Osteocyte (in vitro differentiated cells): Measurements from ENCODE around the gene NCBP1. TPM values are rescaled to one million over a fixed set of nuclear protein-coding genes. Genes with fewer than 3 reads are reported as not detected.
"Not testable (repeated sequence)": the region's sequence is repeated elsewhere in the genome, so short reads cannot be mapped to it uniquely, and the experiment has no call there.

ENCODE experiments used
- DNase-seq: peaks from one replicate; pipeline ENCODE4 v3.0.0; 2021; ENCODE audit warnings: mixed read lengths; ENCODE audit not compliant: unreplicated experiment; ENCODE audit errors: extremely low spot score
- H3K27ac Mint-ChIP-seq: one replicate; pipeline ENCODE4 v1.8.0; 2021; ENCODE audit warnings: mild to moderate bottlenecking, mixed read lengths; ENCODE audit not compliant: unreplicated experiment
- H3K27me3 Mint-ChIP-seq: one replicate; pipeline ENCODE4 v1.8.0; 2021; ENCODE audit warnings: mixed read lengths; ENCODE audit not compliant: unreplicated experiment
- H3K36me3 Mint-ChIP-seq: one replicate; pipeline ENCODE4 v1.8.0; 2021; ENCODE audit warnings: mixed read lengths; ENCODE audit not compliant: unreplicated experiment
- H3K4me1 Mint-ChIP-seq: one replicate; pipeline ENCODE4 v1.8.0; 2021; ENCODE audit warnings: mixed read lengths; ENCODE audit not compliant: unreplicated experiment
- H3K4me3 Mint-ChIP-seq: one replicate; pipeline ENCODE4 v1.8.0; 2021; ENCODE audit warnings: mild to moderate bottlenecking, moderate library complexity, mixed read lengths; ENCODE audit not compliant: unreplicated experiment
- H3K9me3 Mint-ChIP-seq: one replicate; pipeline ENCODE4 v1.8.0; 2021; ENCODE audit warnings: mixed read lengths; ENCODE audit not compliant: unreplicated experiment
- long read RNA-seq: library from polyadenylated mRNA; unstranded; transcript quantifications from one replicate; pipeline ENCODE4 v2.0.0, GENCODE V29; 2021
- total RNA-seq: library from RNA; stranded (reverse); gene quantifications from 2 replicates; pipeline ENCODE4 v1.2.1, GENCODE V29; 2021
- TF ChIP-seq, protein P1 (sequence below): fragments of 200-600 bp; sonication (generic); IDR thresholded peaks from 2 replicates; pipeline ENCODE4 v1.5.0; 2021; ENCODE audit warnings: antibody characterized with exemption, mild to moderate bottlenecking, moderate library complexity

Gene NCBP1, protein sequence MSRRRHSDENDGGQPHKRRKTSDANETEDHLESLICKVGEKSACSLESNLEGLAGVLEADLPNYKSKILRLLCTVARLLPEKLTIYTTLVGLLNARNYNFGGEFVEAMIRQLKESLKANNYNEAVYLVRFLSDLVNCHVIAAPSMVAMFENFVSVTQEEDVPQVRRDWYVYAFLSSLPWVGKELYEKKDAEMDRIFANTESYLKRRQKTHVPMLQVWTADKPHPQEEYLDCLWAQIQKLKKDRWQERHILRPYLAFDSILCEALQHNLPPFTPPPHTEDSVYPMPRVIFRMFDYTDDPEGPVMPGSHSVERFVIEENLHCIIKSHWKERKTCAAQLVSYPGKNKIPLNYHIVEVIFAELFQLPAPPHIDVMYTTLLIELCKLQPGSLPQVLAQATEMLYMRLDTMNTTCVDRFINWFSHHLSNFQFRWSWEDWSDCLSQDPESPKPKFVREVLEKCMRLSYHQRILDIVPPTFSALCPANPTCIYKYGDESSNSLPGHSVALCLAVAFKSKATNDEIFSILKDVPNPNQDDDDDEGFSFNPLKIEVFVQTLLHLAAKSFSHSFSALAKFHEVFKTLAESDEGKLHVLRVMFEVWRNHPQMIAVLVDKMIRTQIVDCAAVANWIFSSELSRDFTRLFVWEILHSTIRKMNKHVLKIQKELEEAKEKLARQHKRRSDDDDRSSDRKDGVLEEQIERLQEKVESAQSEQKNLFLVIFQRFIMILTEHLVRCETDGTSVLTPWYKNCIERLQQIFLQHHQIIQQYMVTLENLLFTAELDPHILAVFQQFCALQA
- total RNA-seq, result 34.9 and 42.2 TPM in 2 replicates
- long read RNA-seq, full-length matches to known transcripts, result 88 of 145 reads
- long read RNA-seq, partial matches to known transcripts, result 36 of 145 reads
- long read RNA-seq, other reads (novel, unspliced or antisense), result 21 of 145 reads

DNA sequence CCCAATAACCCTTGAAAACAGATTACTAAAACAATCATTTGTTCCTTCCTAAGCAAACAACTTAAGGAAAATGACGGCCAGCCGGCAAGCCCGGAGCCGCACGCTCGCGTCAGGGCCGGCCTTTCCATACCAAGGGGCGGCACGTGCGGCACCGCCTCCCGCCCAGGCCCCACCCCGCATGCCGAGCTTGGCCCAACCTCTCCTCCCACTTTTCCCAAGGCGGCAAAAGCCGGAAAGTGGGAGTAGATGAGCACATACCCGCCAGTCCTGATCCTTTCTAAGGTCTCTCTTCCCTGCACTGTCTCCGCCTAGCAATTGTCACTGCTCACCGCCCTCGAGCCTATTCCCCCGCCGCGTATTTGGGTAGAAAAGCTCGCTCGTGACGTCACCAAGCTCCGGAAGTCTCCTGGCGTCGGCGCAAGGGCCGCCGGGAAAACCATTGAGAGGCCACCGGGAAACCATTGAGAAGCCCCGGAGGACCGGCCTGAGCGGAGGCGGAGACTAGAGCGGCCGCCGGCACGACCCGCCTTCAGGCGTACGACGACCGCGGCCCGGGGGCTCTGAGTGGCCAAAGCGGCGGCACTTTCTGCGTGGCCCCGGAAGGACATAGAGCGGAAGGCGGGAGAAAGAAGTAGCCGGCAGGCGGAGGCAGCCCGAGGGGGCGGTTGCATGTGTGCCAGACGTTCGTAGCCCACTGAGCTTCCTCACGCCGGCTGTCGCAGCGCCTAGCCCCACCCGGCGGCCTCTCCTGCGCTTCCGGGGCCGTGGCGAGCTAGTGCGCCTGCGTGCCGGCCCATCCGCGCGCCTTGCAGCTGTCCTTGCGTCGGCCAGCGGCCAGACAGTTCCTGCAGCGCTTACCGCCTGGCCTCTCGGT is at the start of gene NCBP1, which contains the start of gene TSTD2:
Gene NCBP1, plus strand, starts transcription at position 837 of the 874 bp plus-strand sequence. CDS start 61 bp downstream, outside the sequence.
Gene TSTD2, minus strand, starts transcription at position 384 of the 874 bp plus-strand sequence. CDS start 5,806 bp downstream, outside the sequence.
- DNase-seq, result peak; percentile 99
- H3K4me3 Mint-ChIP-seq, result peak within 1 kb of the TSS; percentile 94
- no peaks in the 10 kb centered on the region for H3K27me3 Mint-ChIP-seq
- peaks cover 38% of the 10 kb centered on the region for H3K4me1 Mint-ChIP-seq
- peak within 1 kb of the TSS; percentile 99 for H3K27ac Mint-ChIP-seq
- no peaks in the 10 kb centered on the region for H3K9me3 Mint-ChIP-seq
- TF ChIP-seq, protein P1, sequence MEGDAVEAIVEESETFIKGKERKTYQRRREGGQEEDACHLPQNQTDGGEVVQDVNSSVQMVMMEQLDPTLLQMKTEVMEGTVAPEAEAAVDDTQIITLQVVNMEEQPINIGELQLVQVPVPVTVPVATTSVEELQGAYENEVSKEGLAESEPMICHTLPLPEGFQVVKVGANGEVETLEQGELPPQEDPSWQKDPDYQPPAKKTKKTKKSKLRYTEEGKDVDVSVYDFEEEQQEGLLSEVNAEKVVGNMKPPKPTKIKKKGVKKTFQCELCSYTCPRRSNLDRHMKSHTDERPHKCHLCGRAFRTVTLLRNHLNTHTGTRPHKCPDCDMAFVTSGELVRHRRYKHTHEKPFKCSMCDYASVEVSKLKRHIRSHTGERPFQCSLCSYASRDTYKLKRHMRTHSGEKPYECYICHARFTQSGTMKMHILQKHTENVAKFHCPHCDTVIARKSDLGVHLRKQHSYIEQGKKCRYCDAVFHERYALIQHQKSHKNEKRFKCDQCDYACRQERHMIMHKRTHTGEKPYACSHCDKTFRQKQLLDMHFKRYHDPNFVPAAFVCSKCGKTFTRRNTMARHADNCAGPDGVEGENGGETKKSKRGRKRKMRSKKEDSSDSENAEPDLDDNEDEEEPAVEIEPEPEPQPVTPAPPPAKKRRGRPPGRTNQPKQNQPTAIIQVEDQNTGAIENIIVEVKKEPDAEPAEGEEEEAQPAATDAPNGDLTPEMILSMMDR, result peak; percentile 6
- peaks cover 2% of the 10 kb centered on the region for H3K36me3 Mint-ChIP-seq

- not testable (repeated sequence) for H3K27me3 Mint-ChIP-seq, H3K27ac Mint-ChIP-seq, H3K36me3 Mint-ChIP-seq, H3K4me1 Mint-ChIP-seq, H3K4me3 Mint-ChIP-seq, DNase-seq
- peaks cover 12% of the 10 kb centered on the region for H3K9me3 Mint-ChIP-seq
Observed at GRCh38 chr9:97584778-97585177, 48.8 kb upstream of the NCBP1 start.

DNA sequence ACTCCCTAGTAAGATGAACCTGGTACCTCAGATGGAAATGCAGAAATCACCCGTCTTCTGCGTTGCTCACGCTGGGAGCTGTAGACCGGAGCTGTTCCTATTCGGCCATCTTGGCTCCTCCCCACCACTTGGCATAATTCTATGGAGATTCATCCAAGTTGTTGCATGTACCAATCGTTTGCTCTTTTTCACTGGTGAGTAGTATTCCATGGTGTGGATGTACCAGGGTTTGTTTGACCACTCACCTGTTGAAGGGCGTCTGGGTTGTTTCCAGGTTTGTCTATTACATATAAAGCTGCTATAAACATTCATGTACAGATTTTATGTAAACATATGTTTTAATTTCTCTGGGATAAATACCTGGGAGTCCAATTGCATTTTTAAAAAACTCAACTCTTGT is 46.7 kb upstream of the NCBP1 start:
- DNase-seq, H3K4me3 Mint-ChIP-seq, H3K27ac Mint-ChIP-seq, H3K36me3 Mint-ChIP-seq, H3K4me1 Mint-ChIP-seq: not testable (repeated sequence)
- H3K27me3 Mint-ChIP-seq, result peaks cover 17% of the 10 kb centered on the region
- peaks cover 12% of the 10 kb centered on the region for H3K9me3 Mint-ChIP-seq

- Mint-ChIP-seq H3K27me3 (peaks cover 38% of the 10 kb centered on the region), H3K36me3 (no peaks in the 10 kb centered on the region), H3K4me3 (no peak overlapping the region), H3K4me1 (no peaks in the 10 kb centered on the region), H3K27ac (no peak overlapping the region), H3K9me3 (peaks cover 12% of the 10 kb centered on the region)
- TF ChIP-seq, protein P1, result no peak
- peak; percentile 63 for DNase-seq
Observed at GRCh38 chr9:97591535-97591934, 42.1 kb upstream of the NCBP1 start.

- no peaks in the 10 kb centered on the region for H3K36me3 Mint-ChIP-seq
- H3K9me3 Mint-ChIP-seq, result peaks cover 9% of the 10 kb centered on the region
- DNase-seq, result no peak
- H3K4me1 Mint-ChIP-seq, result no peaks in the 10 kb centered on the region
- H3K27ac Mint-ChIP-seq, result no peak overlapping the region
- no peak overlapping the region for H3K4me3 Mint-ChIP-seq
- TF ChIP-seq, protein P1, result no peak
- H3K27me3 Mint-ChIP-seq, result peaks cover 38% of the 10 kb centered on the region
Observed at GRCh38 chr9:97592126-97592525, 41.5 kb upstream of the NCBP1 start.
